22Rv1 (cell line): Measurements from ENCODE around the gene RGP1.

Experiments used
- ZFX ChIP-seq: fragments of 450-650 bp; IDR thresholded peaks from 2 replicates; pipeline ENCODE4 v1.6.1; 2017; ENCODE audit warnings: antibody characterized with exemption, borderline replicate concordance
- TF ChIP-seq, protein P1 (sequence below): fragments of 450-650 bp; IDR thresholded peaks from 2 replicates; pipeline ENCODE4 v1.5.1; 2017; ENCODE audit warnings: mild to moderate bottlenecking

DNA sequence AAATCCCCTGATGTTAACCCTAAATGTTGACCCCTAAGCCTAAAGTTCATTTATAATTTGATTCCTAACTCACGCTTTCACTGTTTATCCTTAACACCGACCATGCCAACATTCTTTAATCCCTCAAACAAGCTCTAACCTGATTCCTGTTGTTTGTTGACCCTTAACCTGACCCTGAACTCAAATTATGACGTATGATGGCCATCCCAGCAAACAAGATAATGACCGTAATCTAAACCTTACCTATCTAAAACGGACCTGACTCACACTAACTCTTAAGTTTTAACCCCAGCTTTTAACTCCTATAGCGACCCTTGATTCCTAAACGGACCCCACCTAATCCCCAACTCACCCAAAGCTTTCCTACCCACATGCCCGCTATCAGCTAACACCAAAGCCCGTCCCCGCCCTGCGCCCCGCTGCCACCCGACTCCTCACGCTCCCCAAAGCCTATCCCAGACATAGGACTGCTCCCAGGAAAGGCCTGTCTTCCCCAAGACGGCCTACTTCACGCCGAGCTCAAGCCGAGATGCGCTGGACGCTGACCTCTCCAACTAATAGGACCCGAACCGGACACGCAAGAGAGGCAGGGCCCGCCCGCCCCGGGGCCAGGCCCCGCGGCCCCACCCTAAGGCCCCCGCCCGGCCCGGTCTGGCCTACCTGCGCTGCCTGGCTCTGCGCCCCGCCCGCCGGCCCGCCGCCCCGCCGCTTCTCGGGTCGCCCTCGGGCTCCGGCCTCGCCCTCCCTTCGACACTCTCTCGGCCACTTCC is 17.5 kb upstream of the RGP1 start:
- TF ChIP-seq, protein P1, sequence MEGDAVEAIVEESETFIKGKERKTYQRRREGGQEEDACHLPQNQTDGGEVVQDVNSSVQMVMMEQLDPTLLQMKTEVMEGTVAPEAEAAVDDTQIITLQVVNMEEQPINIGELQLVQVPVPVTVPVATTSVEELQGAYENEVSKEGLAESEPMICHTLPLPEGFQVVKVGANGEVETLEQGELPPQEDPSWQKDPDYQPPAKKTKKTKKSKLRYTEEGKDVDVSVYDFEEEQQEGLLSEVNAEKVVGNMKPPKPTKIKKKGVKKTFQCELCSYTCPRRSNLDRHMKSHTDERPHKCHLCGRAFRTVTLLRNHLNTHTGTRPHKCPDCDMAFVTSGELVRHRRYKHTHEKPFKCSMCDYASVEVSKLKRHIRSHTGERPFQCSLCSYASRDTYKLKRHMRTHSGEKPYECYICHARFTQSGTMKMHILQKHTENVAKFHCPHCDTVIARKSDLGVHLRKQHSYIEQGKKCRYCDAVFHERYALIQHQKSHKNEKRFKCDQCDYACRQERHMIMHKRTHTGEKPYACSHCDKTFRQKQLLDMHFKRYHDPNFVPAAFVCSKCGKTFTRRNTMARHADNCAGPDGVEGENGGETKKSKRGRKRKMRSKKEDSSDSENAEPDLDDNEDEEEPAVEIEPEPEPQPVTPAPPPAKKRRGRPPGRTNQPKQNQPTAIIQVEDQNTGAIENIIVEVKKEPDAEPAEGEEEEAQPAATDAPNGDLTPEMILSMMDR = no peak
- no peak for TF ChIP-seq ZFX
